Measurements from ENCODE around the gene BAIAP2.

The BAIAP2 gene

DNA sequence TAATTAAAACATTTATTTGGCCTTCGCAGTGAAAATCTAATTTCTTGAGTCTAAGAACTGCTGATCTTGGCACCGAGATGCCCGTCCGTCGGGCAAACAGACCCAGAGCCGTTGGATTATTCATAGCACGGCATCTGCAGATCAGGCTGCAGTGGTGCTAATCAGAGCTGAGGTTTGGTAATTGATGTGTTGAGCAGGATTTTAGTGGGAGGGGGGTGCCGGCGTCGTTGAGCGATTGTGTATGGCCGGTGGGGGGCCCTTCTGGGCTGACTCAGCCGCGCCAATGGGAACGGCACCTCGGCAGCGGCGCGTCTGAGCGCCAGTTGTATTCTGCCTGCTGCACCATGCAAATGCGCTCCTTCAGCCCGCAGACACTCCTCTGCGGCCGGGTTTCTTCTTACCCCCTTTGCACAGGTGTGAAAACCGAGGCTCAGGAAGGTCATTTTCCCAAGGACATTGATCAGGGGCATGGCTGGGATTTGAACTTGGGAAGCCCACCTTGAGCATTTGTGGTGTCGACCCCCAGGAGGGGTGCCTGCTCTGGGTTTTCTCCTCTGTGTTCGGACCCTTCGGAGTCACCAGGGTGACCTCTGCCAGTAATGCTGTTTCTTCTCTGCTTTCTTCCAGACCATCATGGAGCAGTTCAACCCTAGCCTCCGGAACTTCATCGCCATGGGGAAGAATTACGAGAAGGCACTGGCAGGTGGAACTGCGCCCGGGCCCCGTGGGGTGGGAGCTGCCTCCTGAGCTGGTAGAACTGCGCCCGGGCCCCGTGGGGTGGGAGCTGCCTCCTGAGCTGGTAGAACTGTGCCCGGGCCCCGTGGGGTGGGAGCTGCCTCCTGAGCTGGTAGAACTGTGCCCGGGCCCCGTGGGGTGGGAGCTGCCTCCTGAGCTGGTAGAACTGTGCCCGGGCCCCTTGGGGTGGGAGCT lies 18.4 kb downstream of the BAIAP2 start:
- no peak for DNase-seq (ENCODE audit: low spot score)

DNA sequence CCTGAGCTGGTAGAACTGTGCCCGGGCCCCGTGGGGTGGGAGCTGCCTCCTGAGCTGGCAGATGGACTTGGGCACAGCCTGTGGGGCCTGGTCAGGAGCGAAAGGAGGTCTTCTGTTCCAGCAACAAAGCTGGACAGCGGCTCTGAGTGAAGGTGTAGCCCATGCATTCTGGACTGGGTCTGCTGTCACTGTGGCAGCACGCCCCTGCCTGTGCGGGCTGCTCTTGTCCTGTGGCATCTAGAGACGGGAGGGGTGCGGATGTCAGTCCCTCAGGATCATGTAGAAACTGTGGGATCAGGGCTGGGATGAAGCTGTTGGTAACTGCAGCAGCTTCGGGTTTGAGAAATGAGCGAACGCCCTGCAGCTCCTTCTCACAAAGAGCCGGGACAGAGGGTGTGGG lies 19.4 kb downstream of the BAIAP2 start:
- no peak for DNase-seq (ENCODE audit: low spot score)

DNA sequence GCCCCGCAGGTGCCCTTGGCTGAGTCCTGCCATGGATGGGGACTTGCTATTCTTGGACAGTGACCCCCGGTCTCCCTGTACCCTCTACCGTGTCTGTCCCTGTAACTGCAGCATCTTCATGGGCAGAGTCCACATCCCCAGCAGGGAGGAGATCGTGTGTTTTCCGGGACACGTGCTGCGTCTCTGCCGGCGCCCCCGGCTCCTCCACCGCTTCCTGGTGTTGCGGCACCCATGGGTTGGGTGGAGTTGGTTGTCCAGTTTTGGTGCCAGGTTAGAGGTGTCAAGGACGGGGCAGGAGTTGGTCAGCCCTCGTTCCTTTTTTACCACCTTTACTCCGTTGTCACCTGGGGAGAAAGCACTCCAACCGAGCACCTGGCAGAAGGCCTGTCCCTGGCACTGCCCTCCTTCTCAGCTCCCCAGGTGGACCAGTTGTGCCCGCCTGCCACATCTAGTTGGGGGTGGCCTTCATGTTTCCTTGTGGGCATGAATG lies 20.0 kb downstream of the BAIAP2 start:
- no peak for DNase-seq (ENCODE audit: low spot score)

DNA sequence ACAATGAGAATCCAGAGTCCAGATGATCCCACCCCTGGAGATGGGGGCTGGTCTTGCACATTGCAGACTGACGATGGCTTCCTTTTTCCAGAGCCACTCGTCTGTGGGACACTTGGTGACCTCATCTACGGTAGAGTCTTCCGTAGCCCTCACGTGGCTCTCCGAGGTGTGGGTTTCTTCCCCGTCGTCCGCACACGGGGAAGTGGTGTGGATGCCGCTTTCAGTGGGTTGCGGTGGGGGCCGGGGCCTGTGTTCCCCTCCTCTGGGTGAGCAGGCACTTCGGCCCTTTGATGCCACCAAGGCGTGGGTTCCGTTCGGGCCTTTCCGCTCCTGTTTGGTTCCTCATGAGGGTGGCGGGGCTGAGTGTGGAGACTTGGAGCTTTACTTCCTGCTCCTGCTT lies 21.4 kb downstream of the BAIAP2 start:
- no peak for DNase-seq (ENCODE audit: low spot score)

DNA sequence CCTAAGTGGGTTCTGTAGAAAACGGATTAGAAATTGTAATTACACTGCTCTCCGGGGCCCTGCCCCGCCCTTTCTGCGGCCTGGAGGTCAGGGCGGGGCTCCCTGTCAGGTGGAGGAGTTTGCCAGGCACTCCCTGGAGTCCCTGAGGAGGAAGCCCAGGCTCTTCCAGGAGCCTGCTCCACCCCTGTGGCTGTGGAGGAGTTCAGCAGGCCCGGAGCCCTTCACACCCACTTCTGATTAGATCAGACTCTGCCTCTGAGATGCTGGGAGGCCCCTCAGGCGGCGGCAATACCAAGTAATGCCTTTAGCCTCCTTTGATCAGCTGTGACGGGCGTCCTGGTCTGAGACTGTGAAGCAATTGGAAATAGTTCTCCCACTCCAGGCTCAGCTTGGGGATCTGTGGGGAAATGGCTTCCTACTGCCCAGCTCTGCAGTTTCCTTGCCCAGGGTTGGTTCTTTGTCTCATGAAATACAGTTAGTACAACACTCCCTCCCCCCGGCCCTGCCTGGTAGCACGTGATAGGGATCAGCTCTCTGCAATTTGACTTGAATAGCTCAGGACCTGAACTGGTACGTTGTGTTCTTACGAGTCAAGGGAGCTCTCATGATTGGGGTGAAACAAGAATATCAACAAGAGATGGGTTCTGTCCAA lies 22.3 kb downstream of the BAIAP2 start:
- no peak for DNase-seq (ENCODE audit: low spot score)

DNA sequence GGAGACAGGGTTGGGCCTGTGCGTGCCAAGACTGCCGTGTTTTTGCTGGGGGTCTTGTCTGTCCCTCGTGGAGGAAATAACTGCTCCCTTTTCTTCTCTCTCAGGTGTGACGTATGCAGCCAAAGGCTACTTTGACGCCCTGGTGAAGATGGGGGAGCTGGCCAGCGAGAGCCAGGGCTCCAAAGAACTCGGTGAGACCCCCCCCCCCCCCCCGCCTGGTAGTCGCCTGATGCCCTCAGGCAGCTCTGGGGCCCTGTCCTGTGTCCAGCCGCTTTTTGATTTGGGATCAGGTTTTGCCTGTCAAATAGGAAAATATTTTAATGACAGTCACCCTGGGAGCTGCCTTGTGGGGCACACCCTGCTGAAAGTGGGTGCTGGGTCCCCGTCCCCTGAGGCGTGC lies 22.8 kb downstream of the BAIAP2 start:
- DNase-seq (ENCODE audit: low spot score), result no peak

DNA sequence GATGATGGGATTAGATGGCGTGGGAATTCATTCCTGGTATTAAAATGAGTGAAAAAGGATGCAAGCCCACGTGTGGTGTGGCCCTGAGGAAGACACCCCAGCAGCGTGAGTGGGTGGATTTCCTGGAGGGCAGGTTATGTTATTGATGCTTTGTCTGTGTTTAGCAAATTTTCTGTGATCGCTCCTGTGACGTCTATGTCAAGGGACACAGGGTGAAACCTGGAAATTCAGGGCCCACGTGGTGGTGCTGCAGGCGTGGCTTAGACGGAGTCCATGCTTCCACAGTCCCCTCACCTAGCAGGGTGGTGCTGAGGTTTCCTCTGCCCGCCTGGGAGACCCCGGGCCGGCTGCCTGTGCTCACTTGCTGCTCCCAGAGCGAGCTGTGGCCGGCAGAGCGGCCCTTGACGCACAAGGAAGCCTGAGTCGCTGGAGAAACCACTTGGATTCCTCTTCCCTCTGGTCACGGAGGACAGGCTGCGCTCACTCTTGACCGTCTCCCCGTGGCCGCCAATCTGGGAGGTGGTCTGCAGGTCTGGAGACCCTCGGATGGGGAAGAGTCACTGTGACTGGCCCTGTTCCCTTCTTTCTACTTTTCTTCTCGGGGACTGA lies 23.4 kb downstream of the BAIAP2 start:
- DNase-seq (ENCODE audit: low spot score), result no peak

DNA sequence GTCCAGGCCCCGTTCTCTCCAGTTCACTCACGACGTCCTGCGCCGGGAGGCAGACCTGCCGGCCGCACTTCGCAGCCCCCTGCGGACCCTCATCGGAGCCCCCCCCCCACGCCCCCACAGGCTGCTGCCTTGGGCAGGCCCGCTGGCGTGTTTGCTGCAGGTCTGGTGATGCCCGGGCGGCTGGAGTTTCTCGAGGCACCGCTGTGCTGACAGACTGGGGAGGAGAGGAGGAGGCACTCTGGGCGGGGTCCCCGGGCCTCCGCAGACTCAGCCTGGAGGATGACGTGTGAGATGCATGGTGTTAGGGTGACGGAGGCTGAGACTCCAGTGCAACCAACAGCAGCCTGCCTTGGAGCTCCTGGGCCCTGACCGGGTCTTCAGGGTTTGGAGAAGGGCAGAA lies 24.1 kb downstream of the BAIAP2 start:
- DNase-seq (ENCODE audit: low spot score), result no peak

DNA sequence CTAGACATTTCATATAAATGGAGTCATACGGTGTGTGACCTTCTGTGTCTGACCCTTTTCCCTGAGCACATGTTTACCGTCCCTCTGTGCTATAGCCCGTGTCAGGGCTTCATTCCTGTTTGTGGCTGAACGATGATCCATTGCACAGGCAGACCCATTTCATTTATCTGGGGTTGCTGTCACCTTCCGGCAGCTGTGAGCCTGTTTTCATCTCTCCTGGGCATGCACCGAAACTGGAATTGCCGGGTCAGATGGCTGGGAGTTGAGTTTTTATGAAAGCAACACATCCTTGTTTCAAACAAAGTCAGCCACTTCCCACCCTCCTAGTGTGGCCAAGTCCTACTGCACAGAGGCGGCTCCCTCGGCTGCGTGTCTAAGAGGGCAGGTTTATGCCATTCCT lies 25.5 kb downstream of the BAIAP2 start:
- DNase-seq (ENCODE audit: low spot score), result no peak

DNA sequence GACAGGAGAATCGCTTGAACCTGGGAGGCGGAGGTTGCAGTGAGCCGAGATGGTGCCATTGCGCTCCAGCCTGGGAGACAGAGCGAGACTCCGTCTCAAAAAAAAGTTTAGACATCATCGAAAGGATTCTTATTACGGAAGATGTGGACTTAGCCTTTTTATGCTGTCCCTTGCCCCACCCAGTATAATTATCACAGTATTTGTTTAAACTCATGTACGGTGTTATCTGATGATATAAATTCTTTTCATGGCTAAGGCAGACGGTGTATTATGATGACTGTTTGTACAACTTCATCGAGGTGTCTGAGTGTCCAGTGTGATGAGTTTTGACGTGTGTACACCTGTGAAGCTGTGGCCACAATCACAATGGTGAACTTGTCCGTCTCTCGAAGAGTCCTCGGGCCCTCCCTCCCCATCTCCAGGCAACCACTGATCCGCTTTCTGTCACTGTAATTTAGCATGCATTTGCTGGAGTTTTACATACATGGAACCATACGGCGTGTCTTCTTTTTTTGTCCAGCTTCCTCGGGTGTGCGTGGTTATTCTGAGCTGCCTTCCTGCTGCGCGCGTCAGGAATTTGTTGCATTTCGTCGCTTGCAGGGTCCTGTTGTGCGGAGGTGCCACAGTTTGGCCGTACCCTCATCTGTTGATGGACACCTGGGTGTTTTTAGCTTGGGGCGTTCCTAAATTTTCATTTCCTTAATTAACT lies 26.2 kb downstream of the BAIAP2 start:
- no peak for DNase-seq (ENCODE audit: low spot score)

DNA sequence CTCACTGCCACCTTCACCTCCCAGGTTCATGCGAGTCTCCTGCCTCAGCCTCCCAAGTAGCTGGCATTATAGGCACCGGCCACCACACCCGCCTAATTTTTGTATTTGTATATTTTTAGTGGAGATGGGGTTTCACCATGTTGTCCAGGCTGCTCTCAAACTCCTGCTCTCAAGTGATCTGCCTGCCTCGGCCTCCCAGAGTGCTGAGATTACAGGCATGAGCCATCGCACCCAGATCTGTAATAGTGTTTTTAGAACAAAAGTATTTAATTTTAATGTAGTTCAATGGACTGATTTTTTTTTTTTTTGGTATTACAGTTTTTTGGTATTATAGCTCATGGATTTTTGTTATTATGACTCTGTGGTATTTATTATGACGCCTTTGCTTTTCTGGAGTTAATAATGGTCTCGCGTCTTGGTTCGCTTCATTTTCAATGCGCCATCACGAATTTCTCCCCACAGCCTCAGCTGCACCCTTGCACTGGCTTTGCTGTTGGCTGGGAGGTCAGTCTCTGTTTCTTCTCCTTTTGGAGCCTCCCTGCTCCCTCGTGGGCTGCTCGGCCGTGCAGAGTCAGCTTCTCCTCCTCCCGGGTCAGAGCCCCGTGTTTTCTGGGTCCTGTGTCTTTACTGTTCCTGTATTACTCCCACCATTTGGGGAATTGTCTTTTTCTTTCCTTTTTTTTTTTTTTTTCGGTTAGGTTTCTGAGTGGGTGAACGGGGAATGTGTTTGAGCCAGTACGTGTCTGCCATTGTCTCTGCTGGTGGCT lies 27.2 kb downstream of the BAIAP2 start:
- no peak for DNase-seq (ENCODE audit: low spot score)

DNA sequence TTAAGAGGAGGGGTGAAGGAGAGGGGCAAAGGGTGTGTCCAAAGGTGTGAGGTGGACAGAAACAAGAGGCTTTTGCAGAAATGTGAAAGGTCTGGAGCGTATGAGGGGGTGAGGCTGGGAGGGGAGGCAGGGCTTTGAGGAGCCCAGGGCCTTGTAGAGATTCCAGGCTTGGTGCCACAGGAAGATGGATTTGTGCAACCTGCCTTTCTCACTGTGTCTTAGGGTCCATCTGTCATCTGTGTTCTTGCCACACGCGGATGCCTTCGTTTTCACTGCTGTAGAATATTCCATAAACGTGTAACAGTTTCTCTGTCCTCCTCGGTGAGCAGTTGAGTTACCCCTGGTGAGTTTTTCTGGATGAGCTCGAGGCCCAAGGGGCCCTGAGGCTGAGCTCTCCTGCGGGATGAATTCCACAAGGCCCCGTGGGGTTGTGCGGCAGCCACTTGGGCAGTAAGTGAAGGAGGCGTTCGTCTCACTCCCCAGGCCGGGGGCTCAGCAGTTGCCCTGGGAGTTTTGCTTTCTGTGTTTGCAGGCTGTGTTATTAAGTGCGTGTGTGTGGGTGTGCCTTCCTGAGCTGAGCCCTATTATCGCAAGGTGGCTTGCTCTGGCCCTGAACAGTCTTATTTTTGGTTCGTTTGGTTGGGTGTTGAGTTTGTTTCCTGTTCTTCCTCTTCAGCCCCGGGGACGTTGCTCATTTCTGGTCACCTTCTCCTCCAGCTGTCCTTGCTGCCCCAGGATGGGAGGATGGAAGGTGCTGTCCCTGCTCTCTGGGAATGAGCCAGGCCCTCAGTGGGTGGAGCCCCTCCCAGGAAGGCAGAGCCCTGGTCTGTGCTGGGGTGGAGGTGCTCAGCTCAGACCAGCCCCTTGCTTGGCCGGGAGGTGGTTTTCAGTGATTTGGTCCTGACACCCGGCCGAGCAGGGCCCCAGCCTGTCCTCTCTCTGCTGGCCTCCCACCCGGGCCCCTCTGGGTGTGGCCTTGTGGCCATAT lies 28.4 kb downstream of the BAIAP2 start:
- peak; percentile 44 for DNase-seq (ENCODE audit: low spot score)

DNA sequence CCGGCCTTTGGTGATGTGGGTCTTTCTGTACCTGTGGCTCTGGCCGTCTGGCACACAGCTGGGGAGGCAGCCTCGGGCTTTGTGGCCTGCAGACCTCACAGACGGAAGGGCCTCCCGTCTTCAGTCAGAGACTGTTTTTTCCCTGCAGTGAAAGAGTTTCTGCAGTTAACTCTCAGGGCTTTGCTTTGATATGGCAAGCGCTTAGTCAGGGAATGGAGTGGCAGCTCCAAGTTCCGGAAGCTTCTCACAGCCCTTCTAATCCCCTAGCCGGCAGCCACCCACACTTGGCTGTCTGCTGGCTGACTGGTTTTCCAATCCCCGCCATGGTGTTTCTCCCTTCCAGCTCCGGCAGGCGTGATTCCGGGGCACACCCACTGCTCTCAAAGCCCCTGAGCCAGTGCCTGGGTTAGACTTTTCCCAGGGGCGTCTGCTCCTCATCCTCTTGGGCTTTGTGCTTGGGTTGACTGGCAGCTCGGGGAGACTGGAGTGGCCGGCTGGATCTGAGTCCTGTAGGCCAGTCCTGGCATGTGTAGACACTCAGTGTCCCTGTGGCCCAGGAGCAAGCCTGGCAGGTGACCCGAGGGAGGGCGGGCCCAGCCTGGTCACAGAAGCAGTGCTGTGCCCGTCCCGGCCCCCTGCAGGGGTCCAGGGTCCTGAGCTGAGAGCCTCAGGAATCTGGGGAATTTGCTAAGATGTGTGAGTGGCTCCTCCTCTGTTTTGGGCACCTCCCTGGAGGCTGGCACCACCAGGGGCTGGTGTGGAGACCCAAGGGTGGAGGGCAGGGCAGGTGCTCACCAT lies 29.9 kb downstream of the BAIAP2 start:
- DNase-seq (ENCODE audit: low spot score), result no peak

DNA sequence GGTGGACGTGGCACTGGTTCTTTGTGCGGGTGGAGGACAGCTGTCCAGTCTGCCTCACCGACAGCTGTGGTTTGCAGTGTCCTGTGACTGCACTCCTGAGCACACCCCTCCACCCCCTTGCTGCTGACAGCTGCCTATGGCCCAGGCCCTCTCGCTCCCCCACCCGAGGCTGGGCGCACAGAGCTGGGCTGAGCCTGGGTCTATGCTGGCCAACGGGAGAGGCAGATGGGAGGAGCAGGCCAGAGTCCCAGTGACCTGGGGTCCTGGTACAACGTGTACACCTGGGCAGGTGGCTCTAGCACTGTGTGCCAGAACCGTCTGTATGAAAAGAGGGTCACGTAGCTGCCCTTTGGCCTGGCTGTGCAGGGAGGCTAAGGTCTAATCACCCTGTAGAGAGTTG lies 30.5 kb downstream of the BAIAP2 start:
- no peak for DNase-seq (ENCODE audit: low spot score)

DNA sequence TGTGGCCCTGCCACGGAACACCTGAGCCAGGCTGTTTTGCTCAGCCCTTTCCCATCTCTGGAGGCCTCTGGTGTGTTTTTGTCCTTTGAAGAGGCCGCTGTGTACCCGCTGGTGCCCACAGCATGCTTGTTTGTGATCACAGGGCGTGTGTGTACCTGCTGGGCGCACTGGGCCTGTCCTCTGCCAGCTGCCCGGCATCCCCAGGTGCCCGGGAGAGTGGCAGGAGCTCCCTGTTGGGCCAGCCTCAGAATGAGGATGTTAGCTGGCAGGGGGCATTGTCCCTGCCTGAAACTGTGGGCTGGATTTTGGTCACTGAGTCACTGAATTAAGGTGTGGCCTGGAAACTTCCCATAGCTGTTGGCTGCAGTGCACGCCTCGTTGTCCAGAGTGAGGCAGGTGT lies 31.1 kb downstream of the BAIAP2 start:
- DNase-seq (ENCODE audit: low spot score), result no peak

DNA sequence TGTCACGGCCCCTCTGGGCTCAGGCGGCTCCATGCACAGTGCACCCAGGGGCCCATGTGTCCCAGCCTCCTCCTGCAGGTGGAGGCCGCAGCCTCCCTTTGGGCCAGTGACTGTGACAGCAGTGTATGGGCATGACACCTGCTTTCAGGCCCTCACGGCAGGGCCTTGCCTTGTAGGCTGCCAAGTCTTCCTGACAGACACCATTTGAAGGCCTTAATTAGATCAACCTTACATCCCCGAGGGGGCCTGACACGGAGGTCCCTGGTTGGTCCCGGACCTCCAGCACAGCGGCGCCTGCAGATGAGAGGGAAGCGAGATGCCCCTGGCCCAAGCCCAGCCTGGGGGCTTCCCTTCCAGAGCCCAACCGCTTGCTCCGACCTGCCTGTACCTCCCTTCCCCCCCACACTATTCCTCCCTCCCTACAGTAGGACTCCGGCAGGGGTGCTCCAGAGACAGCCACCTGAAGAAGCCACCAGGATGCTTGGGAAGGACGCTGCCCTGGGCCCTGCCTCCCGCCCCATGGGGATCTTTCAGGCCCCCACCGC lies 31.9 kb downstream of the BAIAP2 start:
- DNase-seq (ENCODE audit: low spot score), result no peak

DNA sequence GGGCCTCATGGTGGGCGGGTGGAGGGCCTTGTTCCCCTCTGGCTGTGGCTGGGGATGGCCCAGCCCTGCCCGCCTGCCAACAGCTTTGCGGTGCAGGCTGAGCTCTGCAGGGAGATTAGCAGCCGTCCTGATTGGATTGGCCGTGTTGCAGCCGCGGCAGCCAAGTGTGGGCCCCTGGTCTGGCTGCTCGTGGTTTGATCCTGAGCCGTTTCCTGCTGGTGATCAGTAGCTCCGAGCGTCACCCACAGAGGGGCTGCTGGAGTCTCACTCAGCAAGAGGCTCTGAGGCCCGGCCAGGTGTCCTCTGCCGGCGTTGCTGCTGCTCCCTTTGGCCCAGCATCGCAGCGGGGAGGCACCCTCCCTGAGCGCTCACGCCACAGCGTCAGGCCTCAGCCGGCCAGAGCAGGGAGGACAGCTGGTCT lies 32.5 kb downstream of the BAIAP2 start:
- peak; percentile 63 for DNase-seq (ENCODE audit: low spot score)

DNA sequence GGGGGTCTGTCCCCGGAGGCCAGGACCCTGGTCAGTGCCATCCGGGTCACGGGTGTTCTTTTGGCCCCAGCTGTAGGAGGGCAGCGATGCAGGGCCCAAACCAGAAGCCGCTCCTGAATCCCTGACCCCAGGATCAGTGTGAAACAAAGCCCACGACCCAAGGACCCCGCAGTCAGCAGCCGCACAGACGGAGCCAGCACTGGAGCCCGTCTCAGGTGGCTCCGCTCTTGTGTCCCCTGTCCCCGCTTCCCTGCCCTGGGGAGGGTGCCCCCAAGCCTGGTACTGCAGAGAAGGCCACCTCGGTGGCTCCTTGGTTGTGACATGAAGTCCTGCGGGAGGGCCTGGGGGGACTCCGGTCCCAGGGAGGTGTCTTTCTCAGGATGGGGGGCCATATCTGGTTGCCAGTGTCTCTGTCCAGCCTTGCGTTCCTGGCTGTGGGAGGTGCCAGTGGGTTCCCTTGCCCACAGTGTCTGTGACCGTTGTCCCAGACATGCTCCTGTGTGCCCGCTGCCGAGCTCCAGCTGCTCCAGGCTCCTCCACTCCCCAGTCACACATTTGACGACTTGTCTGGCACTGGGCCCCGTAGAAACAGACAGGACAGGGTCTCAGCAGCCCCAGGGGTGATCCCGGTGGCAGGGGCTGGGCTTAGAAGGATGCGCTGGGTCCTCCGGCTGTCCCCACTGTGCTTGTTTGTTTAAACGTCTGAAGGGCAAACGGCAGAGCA lies 33.6 kb downstream of the BAIAP2 start:
- no peak for DNase-seq (ENCODE audit: low spot score)
